ENCODE data around the gene KCNG3.

- TF ChIP-seq EZH2phosphoT487 (IDR thresholded peaks at IDR 0.05; ENCODE audit: insufficient read depth, low read depth) (no peak), EZH2 (IDR thresholded peaks at IDR 0.05; ENCODE audit: insufficient read depth, poor library complexity, severe bottlenecking) (no peak)
Measured at GRCh38 chr2:42421601-42422239, 72.1 kb downstream of the KCNG3 start.

All from GM23248 (cell line).